Left ventricle myocardium inferior (tissue), 1 donor: ENCODE data around the gene SCPEP1. TPM values are rescaled to one million over a fixed set of nuclear protein-coding genes. Genes with fewer than 3 reads are reported as not detected.

ENCODE experiments used
- DNase-seq: peaks from one replicate; pipeline ENCODE4 v3.0.0-alpha.2; 2020
- H3K27ac ChIP-seq: fragments of 200-600 bp; replicated peaks from 2 replicates; pipeline ENCODE4 v1.8.0; 2021
- H3K27me3 ChIP-seq: fragments of 200-600 bp; 2 replicates; pipeline ENCODE4 v1.8.0; 2021; ENCODE audit warnings: low read depth
- H3K36me3 ChIP-seq: fragments of 200-600 bp; 2 replicates; pipeline ENCODE4 v1.8.0; 2021
- H3K4me1 ChIP-seq: fragments of 200-600 bp; 2 replicates; pipeline ENCODE4 v1.8.0; 2021
- H3K4me3 ChIP-seq: fragments of 200-600 bp; 2 replicates; pipeline ENCODE4 v1.8.0; 2021; ENCODE audit warnings: mild to moderate bottlenecking, moderate library complexity
- H3K9me3 ChIP-seq: fragments of 200-600 bp; replicated peaks from 2 replicates; pipeline ENCODE4 v1.8.0; 2021
- CTCF ChIP-seq: fragments of 200-600 bp; IDR thresholded peaks from 2 replicates; pipeline ENCODE4 v1.8.0; 2021; ENCODE audit warnings: antibody characterized with exemption, mild to moderate bottlenecking, borderline replicate concordance
- intact Hi-C: fragments of 100-400 bp; cut with micrococcal nuclease; formaldehyde crosslinking; loops from one replicate; pipeline ENCODE4 v1.11.0; 2022
- total RNA-seq: library from RNA; stranded (reverse); fragmentation: NEBNext Ultra II Directional; extraction: Animal tissue kit (Norgen Biotek cat#: 25700); gene quantifications from one replicate; pipeline ENCODE4 v1.2.1, GENCODE V29; 2021
- donor health status: DM: no; HTN: yes; CAD: no; lungs with severe emphysema.

Gene SCPEP1
- total RNA-seq, 1 donor from 2014 or later = 70.2 TPM

GRCh38 chr17:56939869-56940484, 38.0 kb upstream of the SCPEP1 start:
- Histone ChIP-seq H3K9me3 (no peaks in the 10 kb centered on the region), H3K36me3 (peaks cover 89% of the 10 kb centered on the region), H3K4me3 (no peak overlapping the region), H3K27ac (no peak overlapping the region), H3K4me1 (peaks cover 9% of the 10 kb centered on the region), H3K27me3 (no peaks in the 10 kb centered on the region)
- peak; percentile 77 for TF ChIP-seq CTCF
- intact Hi-C loops = loop anchor here (5.0 kb wide), 1 partner anchor 118 kb away; no protein-coding TSS in a partner anchor
- DNase-seq = no peak

DNA sequence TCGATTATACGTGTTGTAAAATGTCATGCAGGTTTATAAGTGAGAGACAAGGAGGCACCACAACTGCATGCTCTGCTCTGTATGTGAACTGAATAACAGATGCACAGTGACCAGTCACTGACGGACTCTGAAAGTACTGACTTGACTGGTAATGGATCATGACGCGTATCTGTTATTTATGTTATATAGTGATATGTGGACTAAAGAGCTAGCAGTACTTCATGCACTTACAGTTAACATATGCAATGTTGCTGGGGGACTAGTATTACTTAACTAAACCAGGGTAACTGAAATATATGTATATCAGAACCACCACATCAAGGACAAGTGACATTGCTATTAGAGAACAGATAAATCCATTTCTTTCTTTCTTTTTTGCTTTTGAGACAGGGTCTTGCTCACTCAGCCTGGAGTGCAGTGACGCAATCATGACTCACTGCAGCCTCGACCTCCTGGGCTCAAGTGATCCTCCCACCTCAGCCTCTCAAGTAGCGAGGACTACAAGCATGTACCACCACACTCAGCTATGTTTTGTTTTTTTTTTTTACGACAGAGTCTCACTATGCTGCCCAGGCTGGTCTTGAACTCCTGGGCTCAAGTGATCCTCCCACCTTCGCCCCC, 34.3 kb upstream of the SCPEP1 start:
- Histone ChIP-seq H3K36me3 (peaks cover 88% of the 10 kb centered on the region), H3K9me3 (no peaks in the 10 kb centered on the region), H3K27me3 (no peaks in the 10 kb centered on the region), H3K4me3 (no peak overlapping the region), H3K4me1 (peaks cover under 1% of the 10 kb centered on the region), H3K27ac (no peak overlapping the region)
- intact Hi-C loops = loop anchor here (5.0 kb wide), 1 partner anchor 121 kb away; no protein-coding TSS in a partner anchor
- no peak for TF ChIP-seq CTCF
- DNase-seq = no peak

DNA sequence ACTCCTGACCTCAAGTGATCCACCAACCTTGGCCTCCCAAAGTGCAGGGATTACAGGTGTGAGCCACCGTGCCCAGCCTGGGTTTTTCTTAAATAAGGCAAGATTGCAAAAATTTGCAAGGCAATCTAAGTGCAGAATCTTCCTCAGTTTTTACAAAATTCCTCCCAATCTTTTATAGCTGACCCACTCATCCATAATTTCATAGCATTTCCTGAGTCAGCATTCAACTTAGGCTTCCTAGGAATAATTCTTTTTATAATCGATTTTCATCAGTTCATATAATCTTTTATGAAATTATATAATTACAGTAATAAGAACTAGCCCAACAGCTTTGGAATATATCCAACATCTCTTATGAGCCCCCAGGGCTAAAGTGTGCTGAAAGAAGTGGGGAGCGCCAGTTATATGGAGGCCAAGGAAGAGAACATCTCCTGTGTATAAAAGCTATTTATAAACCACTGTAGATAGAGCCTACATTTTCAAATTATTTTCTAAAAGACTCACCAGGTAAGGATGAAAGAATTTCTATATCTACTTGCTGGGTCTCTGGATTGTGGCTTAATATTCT, 31.9 kb upstream of the SCPEP1 start:
- Histone ChIP-seq H3K27ac (no peak overlapping the region), H3K4me1 (peaks cover 5% of the 10 kb centered on the region), H3K9me3 (no peaks in the 10 kb centered on the region), H3K4me3 (no peak overlapping the region), H3K36me3 (peaks cover 87% of the 10 kb centered on the region), H3K27me3 (no peaks in the 10 kb centered on the region)
- DNase-seq = no peak
- no peak for TF ChIP-seq CTCF
- intact Hi-C loops = no loop called here

GRCh38 chr17:56947741-56948140, 30.2 kb upstream of the SCPEP1 start:
- H3K27ac ChIP-seq = no peak overlapping the region
- no peak for DNase-seq
- no peak overlapping the region for H3K4me3 ChIP-seq
- no peaks in the 10 kb centered on the region for H3K27me3 ChIP-seq
- H3K9me3 ChIP-seq = no peaks in the 10 kb centered on the region
- H3K36me3 ChIP-seq = peaks cover 71% of the 10 kb centered on the region
- TF ChIP-seq CTCF = no peak
- peaks cover 5% of the 10 kb centered on the region for H3K4me1 ChIP-seq
- intact Hi-C loops = no loop called here

DNA sequence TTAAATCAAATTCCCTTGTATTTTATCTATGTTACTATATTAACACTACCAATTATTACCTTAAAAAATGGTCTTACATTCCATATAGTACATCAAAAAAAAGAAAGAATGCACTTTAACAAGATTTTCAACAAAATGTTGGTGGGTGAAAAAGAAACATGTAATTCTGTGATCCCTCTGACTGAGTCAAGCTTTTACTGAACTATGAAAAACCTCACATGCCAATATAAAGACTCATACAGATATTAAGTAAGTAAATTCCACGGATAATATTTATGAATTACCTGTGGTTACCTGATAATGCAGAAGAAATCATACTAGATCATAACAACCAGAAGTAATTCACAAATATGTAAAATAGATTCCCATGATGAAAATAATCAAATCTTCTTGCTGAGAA, 29.4 kb upstream of the SCPEP1 start:
- Histone ChIP-seq H3K27ac (no peak overlapping the region), H3K36me3 (peaks cover 64% of the 10 kb centered on the region), H3K27me3 (no peaks in the 10 kb centered on the region), H3K4me1 (peaks cover 5% of the 10 kb centered on the region), H3K4me3 (no peak overlapping the region), H3K9me3 (no peaks in the 10 kb centered on the region)
- intact Hi-C loops = no loop called here
- no peak for DNase-seq
- no peak for TF ChIP-seq CTCF
